Measurements from ENCODE around the gene GARS1.
"Not testable (repeated sequence)": the region's sequence is repeated elsewhere in the genome, so short reads cannot be mapped to it uniquely, and the experiment has no call there.

The GARS1 gene

DNA sequence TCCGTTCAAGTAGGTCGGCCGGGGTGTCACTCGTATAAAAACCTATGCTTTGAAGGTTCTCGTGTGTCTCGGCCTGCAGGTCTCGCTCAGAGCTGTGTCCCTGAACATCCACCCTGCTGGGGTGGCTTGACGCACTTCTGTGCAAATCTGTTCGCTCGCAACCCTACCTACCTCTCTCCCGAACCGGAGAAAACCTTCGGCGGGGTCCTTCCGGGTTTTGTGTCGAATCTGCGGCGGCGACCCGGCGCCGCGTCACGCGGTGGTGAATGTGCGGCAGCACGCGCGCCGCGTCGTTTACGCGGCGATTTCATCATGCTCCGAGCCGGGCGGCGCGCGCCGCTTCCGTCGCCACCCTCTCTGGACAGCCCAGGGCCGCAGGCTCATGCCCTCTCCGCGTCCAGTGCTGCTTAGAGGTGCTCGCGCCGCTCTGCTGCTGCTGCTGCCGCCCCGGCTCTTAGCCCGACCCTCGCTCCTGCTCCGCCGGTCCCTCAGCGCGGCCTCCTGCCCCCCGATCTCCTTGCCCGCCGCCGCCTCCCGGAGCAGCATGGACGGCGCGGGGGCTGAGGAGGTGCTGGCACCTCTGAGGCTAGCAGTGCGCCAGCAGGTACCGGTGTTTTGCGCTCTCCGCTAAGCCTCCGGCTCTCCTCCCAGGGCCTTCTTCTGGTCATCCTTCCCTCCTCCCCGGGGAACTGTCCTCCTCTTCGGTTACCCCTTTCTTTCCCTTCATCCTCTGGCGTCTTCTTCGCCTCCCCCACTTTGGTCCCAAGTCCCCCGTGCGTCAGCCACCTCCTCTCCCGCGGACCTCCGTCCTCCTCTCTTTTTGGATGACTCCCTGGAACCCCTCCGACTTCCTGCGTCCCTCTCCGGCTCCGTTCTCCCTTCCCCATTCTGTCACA, at the start of gene GARS1:
GARS1 (plus strand) TSS at position 339 of the 896 bp plus-strand sequence; CDS start at position 383, 44 bp downstream.
- peak; percentile 85 for DNase-seq

DNA sequence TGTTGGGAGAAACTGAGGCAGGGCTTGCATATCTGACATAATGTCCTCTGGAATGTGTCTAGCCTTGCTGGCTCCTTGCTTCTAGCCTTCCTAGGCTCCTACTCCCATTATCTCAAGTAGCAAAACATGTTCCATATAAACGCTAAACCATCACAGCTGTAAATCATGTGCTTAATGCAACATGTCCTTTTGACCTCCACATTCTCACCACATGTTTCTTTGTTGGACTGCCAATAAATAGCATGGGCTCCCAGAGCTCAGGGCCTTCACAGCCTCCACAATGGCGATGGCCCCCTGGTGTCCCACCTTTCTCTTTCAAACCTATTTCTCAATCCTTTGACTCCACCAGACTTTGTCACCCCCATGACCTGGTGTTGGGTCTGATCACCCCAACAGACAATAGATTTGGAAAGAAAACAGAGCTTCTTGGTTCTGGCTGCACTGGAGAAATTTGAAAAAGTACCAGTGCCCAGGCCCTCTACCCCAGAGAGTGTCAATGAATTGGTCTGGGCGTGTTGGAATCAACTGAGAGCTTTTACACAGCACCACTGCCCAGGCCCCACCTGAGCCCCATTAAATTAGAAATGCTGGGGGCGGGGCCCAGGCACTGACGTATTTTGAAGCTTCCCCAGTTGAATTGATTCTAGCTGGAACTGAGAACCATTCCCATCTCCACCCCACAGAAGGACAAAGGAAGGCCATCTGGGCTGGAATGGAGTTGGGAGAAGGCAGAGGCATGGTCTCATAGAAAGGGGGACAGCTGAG, 48.7 kb upstream of the GARS1 start:
- no peak for DNase-seq

- no peak for DNase-seq
These were observed 48.1 kb upstream of the GARS1 start for GRCh38 chr7:30546596-30546995.

DNA sequence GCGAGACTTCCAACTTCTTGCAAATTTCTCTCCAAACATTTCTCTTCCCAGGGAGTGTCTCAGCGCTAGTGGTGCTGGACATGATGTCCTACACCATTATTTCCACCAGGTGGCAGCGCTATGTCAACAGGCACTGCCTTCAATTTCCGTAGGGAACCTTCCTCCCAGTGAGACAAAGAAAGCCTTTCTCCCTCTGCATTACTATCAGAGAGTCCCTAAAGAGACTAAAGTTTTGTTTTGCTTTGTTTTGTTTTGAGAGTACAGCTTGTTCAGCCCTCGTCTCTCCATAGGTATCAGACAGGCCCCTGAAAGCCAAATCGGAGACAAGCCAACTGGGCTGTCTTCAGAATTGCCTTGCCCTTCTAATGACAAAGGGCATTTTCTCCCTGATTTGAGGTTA, 45.8 kb upstream of the GARS1 start:
- no peak for DNase-seq

GRCh38 chr7:30549931-30550493, 44.7 kb upstream of the GARS1 start:
- no peak for DNase-seq

- DNase-seq: no peak
These were observed 42.3 kb upstream of the GARS1 start for GRCh38 chr7:30552330-30552729.

GRCh38 chr7:30553141-30553540, 41.5 kb upstream of the GARS1 start:
- DNase-seq: no peak

- DNase-seq: no peak
These were observed 41.1 kb upstream of the GARS1 start for GRCh38 chr7:30553546-30553945.

- no peak for DNase-seq
These were observed 39.2 kb upstream of the GARS1 start for GRCh38 chr7:30555525-30555924.

DNA sequence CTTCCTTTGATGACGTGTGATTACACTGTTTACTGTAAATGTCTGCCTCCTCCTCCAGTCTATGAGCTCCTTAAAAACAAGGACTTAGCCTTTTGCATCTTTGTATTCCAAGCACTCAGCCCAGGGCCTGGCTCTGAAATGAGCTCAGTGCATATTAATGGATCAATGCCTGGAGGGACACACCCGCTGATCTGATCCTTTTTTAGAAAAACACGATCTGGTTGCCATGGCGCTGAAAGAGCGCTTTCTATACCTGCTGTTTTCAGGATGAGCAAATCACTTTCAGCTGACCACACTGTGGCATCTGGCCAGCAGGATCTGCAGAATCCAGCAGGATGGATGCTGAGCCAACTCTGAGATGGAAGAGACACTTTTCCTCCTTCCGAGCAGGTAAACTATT, 37.8 kb upstream of the GARS1 start:
- DNase-seq: no peak

GRCh38 chr7:30557245-30557644, 37.4 kb upstream of the GARS1 start:
- no peak for DNase-seq

DNA sequence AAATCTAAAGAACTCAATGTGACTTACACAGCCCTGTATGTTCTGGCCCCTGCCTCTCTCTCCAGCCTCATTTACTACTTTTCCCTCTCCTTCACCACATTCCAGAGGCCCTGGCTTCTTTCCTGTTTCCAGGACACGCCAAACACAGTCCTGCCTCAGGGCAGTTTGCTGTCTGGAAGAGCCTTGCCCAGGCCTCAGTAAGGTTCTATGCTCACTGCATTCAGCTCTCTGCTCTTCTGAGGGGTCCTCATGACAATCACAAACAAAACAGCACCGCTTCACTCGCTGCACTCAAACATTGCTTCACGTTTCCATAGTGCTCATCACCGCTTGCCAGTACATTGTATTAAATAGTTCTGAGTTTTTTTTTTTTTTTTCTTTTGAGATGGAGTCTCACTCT, 35.1 kb upstream of the GARS1 start:
- DNase-seq: no peak

DNA sequence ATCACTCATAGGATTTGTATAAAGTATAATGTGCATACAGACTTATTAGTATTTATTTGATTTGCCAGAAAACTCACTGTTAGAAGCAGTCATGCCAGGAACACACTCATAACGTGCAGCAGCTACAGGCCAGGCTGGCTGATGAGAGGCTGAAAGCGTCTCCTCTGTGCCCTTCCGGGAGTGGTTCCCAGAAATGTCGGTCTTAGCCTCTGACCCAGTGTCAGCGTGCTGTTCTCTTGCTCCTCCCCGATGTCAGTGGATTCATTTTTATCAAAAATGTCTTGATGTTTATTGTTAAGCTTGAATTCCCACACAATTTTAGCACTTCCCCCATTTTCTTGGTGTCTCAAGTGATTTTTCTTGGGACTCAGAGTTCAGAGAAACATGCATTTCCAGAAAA, 33.3 kb upstream of the GARS1 start:
- DNase-seq: no peak

DNA sequence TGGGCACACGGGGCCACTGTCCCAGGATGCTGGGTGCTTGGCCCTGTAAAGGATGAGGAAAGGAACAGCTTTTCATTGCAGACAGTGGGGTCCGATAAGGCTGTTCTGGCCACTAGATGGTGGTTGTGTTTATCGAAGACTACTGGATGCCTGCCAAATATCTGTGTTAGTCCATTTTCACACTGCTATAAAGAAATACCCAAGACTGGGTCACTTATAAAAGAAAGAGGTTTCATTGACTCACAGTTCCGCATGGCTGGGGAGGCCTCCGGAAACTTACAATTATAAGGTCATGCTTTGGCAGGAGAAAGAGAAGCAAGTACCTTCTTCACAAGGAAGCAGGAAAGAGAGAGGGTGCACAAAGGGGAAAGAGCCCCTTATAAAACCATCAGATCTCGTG, 32.2 kb upstream of the GARS1 start:
- DNase-seq: no peak

DNA sequence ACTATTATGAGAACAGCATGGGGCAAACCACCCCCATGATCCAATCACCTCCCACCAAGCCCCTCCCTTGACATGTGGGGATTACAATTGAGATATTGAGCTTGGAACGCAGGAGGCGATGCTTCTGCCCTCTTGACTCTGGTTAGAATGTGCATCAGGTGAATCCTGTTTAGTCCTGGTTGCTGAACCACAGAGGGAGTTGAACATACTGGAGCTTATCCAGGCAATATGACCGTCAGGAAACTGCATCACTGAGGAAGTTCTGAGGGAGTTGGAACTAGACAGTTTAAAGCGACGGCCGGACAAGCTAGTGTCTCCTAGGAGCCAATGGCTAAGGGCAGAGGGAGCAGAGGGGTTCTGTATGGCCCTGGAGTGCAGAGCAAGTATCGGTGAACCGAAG, 31.8 kb upstream of the GARS1 start:
- DNase-seq: no peak

DNA sequence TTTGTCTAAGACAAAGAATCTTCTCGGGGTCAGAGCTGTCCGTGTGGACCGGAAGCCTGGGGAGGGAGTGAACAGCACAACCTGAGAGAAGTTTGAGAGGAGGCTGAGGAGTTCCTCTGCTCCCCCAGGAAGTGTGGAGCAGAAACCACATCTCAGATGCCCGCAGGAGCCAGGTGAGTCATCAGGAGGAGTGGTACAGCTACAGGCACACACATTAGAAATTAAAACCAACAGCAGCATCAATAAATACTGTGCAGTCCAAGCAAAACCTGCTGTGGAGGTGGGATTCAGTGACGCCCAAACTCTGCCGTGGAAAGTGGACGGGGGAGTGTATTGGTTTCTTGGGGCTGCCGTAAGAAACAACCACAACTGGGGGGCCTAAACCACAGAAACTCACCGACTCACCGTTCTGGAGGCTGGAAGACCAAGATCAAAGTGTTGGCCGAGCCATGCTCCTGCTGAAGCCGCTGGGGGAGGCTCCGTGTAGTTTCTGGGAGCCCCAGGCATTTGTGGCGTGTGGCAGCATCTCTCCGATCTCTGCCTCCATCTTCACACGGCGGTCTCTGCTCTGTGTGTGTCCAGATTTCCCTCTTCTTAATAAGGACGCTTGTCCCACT, 31.2 kb upstream of the GARS1 start:
- DNase-seq: no peak

GRCh38 chr7:30564243-30564892, 30.3 kb upstream of the GARS1 start:
- DNase-seq: peak; percentile 76

- no peak for DNase-seq
These were observed 28.1 kb upstream of the GARS1 start for GRCh38 chr7:30566596-30566995.

- no peak for DNase-seq
These were observed 27.6 kb upstream of the GARS1 start for GRCh38 chr7:30567081-30567480.

DNA sequence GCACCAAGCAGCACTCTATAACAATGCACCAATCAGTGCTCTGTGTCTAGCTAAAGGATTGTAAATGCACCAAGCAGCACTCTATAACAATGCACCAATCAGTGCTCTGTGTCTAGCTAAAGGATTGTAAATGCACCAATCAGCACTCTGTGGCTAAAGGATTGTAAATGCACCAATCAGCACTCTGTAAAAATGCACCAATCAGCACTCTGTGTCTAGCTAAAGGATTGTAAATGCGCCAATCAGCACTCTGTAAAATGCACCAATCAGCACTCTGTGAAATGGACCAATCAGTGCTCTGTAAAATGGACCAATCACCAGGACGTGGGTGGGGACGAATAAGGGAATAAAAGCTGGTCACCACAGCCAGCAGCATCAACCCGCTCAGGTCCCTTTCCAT, 24.4 kb upstream of the GARS1 start:
- not testable (repeated sequence) for DNase-seq

- no peak for DNase-seq
These were observed 22.4 kb upstream of the GARS1 start for GRCh38 chr7:30572212-30572841.

- DNase-seq: no peak
These were observed 18.8 kb upstream of the GARS1 start for GRCh38 chr7:30575910-30576309.
